Stimulated activated CD8-positive, alpha-beta memory T cell treated with anti-CD3 and anti-CD28 coated beads, Interleukin-2, amount 100 ng/mL, for 48 hours (primary cell): Measurements from ENCODE around the gene MARVELD3.
"Not testable (repeated sequence)": the region's sequence is repeated elsewhere in the genome, so short reads cannot be mapped to it uniquely, and the experiment has no call there.

Experiments used
- DNase-seq, 2 donors: peaks; one replicate each; pipeline ENCODE4 v3.0.0-alpha.2; 2020; ENCODE audit warnings: low read depth in 2 of 2

Gene MARVELD3

GRCh38 chr16:71626018-71626857, at the start of gene MARVELD3:
TSS of gene MARVELD3 (plus strand) at chr16:71626184. CDS start at chr16:71626230, 46 bp downstream.
- DNase-seq: peak in 1 of 2 donors; percentile 11

GRCh38 chr16:71576971-71577370, 49.0 kb upstream of the MARVELD3 start, which contains the start of gene TAT:
TSS of gene TAT (minus strand) at chr16:71577092. CDS start at chr16:71576415, 677 bp downstream.
- DNase-seq: no peak

- DNase-seq: not testable (repeated sequence)
Measured at GRCh38 chr16:71582553-71582848, 43.5 kb upstream of the MARVELD3 start.

GRCh38 chr16:71584543-71585317, 41.3 kb upstream of the MARVELD3 start:
- no peak for DNase-seq

- DNase-seq: no peak
Measured at GRCh38 chr16:71585318-71585703, 40.7 kb upstream of the MARVELD3 start.

- DNase-seq: not testable (repeated sequence)
Measured at GRCh38 chr16:71589334-71589733, 36.6 kb upstream of the MARVELD3 start.

- DNase-seq: not testable (repeated sequence)
Measured at GRCh38 chr16:71590071-71590470, 35.9 kb upstream of the MARVELD3 start.

- DNase-seq: no peak
Measured at GRCh38 chr16:71590584-71590983, 35.4 kb upstream of the MARVELD3 start.

- no peak for DNase-seq
Measured at GRCh38 chr16:71591917-71592316, 34.1 kb upstream of the MARVELD3 start.

- DNase-seq: no peak
Measured at GRCh38 chr16:71593048-71593999, 32.7 kb upstream of the MARVELD3 start.

GRCh38 chr16:71594000-71594646, 31.9 kb upstream of the MARVELD3 start:
- DNase-seq: no peak

GRCh38 chr16:71595340-71595826, 30.6 kb upstream of the MARVELD3 start:
- DNase-seq: not testable (repeated sequence)

- not testable (repeated sequence) for DNase-seq
Measured at GRCh38 chr16:71598426-71598825, 27.6 kb upstream of the MARVELD3 start.

- no peak for DNase-seq
Measured at GRCh38 chr16:71600822-71601221, 25.2 kb upstream of the MARVELD3 start.

GRCh38 chr16:71609066-71609465, 16.9 kb upstream of the MARVELD3 start:
- DNase-seq: no peak

- DNase-seq: no peak
Measured at GRCh38 chr16:71610447-71610846, 15.5 kb upstream of the MARVELD3 start.

- DNase-seq: peak; percentile 74 to 76
Measured at GRCh38 chr16:71610936-71611871, 14.8 kb upstream of the MARVELD3 start.

GRCh38 chr16:71614956-71615355, 11.0 kb upstream of the MARVELD3 start:
- DNase-seq: not testable (repeated sequence)

- no peak for DNase-seq
Measured at GRCh38 chr16:71618429-71618828, 7.6 kb upstream of the MARVELD3 start.

- DNase-seq: no peak
Measured at GRCh38 chr16:71622088-71622487, 3.9 kb upstream of the MARVELD3 start.
